Breast epithelium (tissue), 3 donors: ENCODE data around the gene AARSD1.
"Not testable (repeated sequence)": the region's sequence is repeated elsewhere in the genome, so short reads cannot be mapped to it uniquely, and the experiment has no call there.

Source experiments
- POLR2A ChIP-seq: fragments of 450-650 bp; IDR thresholded peaks from one replicate; pipeline ENCODE4 v1.6.1; 2016; ENCODE audit warnings: antibody characterized with exemption, mild to moderate bottlenecking, moderate library complexity
- TF ChIP-seq, protein P1 (sequence below), 3 donors: fragments of 450-650 bp; IDR thresholded peaks; one replicate each; pipeline ENCODE4 v1.5.1; 2016 to 2017; ENCODE audit warnings: antibody characterized with exemption in 3 of 3, mild to moderate bottlenecking in 3 of 3, moderate library complexity in 3 of 3

DNA sequence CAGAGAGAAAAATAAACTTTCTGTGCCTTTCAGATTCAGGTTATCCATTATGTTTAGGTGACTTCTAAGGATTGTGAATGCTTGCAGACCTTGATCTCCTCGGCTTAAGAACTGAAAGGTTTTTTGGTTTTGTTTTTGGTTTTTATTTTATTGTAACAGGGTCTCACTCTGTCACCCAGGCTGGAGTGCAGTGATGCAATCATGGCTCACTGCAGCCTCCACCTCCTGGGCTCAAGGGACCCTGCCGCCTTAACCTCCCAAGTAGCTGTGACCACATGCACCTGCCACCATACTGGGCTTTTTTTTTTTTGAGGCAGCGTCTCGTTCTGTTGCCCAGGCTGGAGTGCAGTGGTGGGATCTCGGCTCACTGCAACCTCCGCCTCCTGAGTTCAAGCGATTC lies 40.8 kb downstream of the AARSD1 start:
- TF ChIP-seq, protein P1, sequence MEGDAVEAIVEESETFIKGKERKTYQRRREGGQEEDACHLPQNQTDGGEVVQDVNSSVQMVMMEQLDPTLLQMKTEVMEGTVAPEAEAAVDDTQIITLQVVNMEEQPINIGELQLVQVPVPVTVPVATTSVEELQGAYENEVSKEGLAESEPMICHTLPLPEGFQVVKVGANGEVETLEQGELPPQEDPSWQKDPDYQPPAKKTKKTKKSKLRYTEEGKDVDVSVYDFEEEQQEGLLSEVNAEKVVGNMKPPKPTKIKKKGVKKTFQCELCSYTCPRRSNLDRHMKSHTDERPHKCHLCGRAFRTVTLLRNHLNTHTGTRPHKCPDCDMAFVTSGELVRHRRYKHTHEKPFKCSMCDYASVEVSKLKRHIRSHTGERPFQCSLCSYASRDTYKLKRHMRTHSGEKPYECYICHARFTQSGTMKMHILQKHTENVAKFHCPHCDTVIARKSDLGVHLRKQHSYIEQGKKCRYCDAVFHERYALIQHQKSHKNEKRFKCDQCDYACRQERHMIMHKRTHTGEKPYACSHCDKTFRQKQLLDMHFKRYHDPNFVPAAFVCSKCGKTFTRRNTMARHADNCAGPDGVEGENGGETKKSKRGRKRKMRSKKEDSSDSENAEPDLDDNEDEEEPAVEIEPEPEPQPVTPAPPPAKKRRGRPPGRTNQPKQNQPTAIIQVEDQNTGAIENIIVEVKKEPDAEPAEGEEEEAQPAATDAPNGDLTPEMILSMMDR (IDR thresholded peaks at IDR 0.05): not testable (repeated sequence)
- not testable (repeated sequence) for TF ChIP-seq POLR2A
